ENCODE results near the gene ZNF888.
"Not testable (repeated sequence)": the region's sequence is repeated elsewhere in the genome, so short reads cannot be mapped to it uniquely, and the experiment has no call there.

ZNF888 gene

GRCh38 chr19:52946322-52947310 lies 23.4 kb upstream of the ZNF888 start:
- Mint-ChIP-seq H3K4me1 (peaks cover 26% of the 10 kb centered on the region), H3K27ac (no peak overlapping the region), H3K4me3 (peak overlapping the region; percentile 12), H3K9me3 (peaks cover 76% of the 10 kb centered on the region), H3K36me3 (ENCODE audit: low read depth) (peaks cover 56% of the 10 kb centered on the region), H3K27me3 (ENCODE audit: low read depth, poor library complexity) (peaks cover 11% of the 10 kb centered on the region)
- TF ChIP-seq CTCF (IDR thresholded peaks at IDR 0.05), result no peak
- peak; percentile 43 for DNase-seq

GRCh38 chr19:52945652-52946321 lies 22.6 kb upstream of the ZNF888 start:
- Mint-ChIP-seq H3K4me3 (peak overlapping the region; percentile 12), H3K36me3 (ENCODE audit: low read depth) (peaks cover 52% of the 10 kb centered on the region), H3K27ac (no peak overlapping the region), H3K9me3 (peaks cover 68% of the 10 kb centered on the region), H3K4me1 (peaks cover 33% of the 10 kb centered on the region), H3K27me3 (ENCODE audit: low read depth, poor library complexity) (peaks cover 14% of the 10 kb centered on the region)
- TF ChIP-seq CTCF (IDR thresholded peaks at IDR 0.05), result no peak
- DNase-seq, result no peak

- Mint-ChIP-seq H3K9me3 (peaks cover 59% of the 10 kb centered on the region), H3K27me3 (ENCODE audit: low read depth, poor library complexity) (peaks cover 14% of the 10 kb centered on the region), H3K4me1 (peaks cover 33% of the 10 kb centered on the region), H3K36me3 (ENCODE audit: low read depth) (peaks cover 44% of the 10 kb centered on the region), H3K27ac (peak overlapping the region; percentile 87)
- not testable (repeated sequence) for DNase-seq, H3K4me3 Mint-ChIP-seq
Observed at GRCh38 chr19:52944703-52945493, 21.7 kb upstream of the ZNF888 start.

- no peak for TF ChIP-seq CTCF (IDR thresholded peaks at IDR 0.05)
- Mint-ChIP-seq H3K36me3 (ENCODE audit: low read depth) (peaks cover 38% of the 10 kb centered on the region), H3K4me3 (no peak overlapping the region), H3K4me1 (peaks cover 33% of the 10 kb centered on the region), H3K27me3 (ENCODE audit: low read depth, poor library complexity) (peaks cover 14% of the 10 kb centered on the region), H3K27ac (no peak overlapping the region), H3K9me3 (peaks cover 51% of the 10 kb centered on the region)
- no peak for DNase-seq
Observed at GRCh38 chr19:52943884-52944643, 20.8 kb upstream of the ZNF888 start.

- H3K27me3 Mint-ChIP-seq (ENCODE audit: low read depth, poor library complexity), result peaks cover 14% of the 10 kb centered on the region
- no peak for TF ChIP-seq CTCF (IDR thresholded peaks at IDR 0.05)
- no peak for DNase-seq
- H3K9me3 Mint-ChIP-seq, result peaks cover 51% of the 10 kb centered on the region
- no peak overlapping the region for H3K27ac Mint-ChIP-seq
- H3K4me3 Mint-ChIP-seq, result peak overlapping the region; percentile 92
- peaks cover 40% of the 10 kb centered on the region for H3K4me1 Mint-ChIP-seq
- peaks cover 42% of the 10 kb centered on the region for H3K36me3 Mint-ChIP-seq (ENCODE audit: low read depth)
Observed at GRCh38 chr19:52943134-52943883, 20.1 kb upstream of the ZNF888 start.
